ENCODE data around the gene KAZN. TPM values are rescaled to one million over a fixed set of nuclear protein-coding genes. Genes with fewer than 3 reads are reported as not detected.

The KAZN gene
- total and polyA plus RNA-seq, 3 donors from 2014 or later, result 12.1 to 14.6 (median 13.8) TPM

DNA sequence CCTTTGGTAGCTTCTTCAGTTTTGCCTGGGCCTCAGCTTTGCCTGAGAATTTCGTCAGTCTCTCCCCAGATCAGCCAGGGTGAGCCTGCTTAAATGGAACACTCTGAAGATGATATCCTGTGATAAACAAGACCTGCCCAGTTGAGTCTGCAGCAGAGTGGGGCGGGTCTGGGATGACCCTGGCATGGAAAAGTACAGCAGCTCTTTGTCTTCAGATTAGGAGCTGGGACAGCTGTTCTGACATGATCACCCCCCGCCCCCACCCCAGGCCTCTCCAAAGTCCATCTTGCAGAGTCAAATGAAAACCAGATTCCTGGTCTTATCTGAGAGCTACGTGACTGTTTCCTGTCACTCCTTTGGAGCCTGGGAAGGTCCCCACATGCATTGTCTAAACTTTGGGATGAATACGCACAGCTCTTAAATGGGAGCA is 552.9 kb downstream of the KAZN start:
- no peaks in the 10 kb centered on the region for H3K27me3 ChIP-seq
- peaks cover 9% of the 10 kb centered on the region for H3K4me1 ChIP-seq
- no peaks in the 10 kb centered on the region for H3K36me3 ChIP-seq (ENCODE audit: low read depth, missing control alignments)
- H3K4me3 ChIP-seq, result no peak overlapping the region
- DNase-seq, result no peak
- intact Hi-C loops (cut with DNase I; ENCODE audit: low total_unique reads), result loop anchor here (10.0 kb wide), 1 partner anchor 123 kb away; no protein-coding TSS in a partner anchor
- TF ChIP-seq, protein P1, sequence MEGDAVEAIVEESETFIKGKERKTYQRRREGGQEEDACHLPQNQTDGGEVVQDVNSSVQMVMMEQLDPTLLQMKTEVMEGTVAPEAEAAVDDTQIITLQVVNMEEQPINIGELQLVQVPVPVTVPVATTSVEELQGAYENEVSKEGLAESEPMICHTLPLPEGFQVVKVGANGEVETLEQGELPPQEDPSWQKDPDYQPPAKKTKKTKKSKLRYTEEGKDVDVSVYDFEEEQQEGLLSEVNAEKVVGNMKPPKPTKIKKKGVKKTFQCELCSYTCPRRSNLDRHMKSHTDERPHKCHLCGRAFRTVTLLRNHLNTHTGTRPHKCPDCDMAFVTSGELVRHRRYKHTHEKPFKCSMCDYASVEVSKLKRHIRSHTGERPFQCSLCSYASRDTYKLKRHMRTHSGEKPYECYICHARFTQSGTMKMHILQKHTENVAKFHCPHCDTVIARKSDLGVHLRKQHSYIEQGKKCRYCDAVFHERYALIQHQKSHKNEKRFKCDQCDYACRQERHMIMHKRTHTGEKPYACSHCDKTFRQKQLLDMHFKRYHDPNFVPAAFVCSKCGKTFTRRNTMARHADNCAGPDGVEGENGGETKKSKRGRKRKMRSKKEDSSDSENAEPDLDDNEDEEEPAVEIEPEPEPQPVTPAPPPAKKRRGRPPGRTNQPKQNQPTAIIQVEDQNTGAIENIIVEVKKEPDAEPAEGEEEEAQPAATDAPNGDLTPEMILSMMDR (IDR thresholded peaks at IDR 0.05), result no peak
- no peak for TF ChIP-seq POLR2A (IDR thresholded peaks at IDR 0.05)
- H3K27ac ChIP-seq, result no peak overlapping the region
- H3K9me3 ChIP-seq, result no peaks in the 10 kb centered on the region
- WGBS, 2 donors, result 52 to 64% methylated on average over 4 to 5 of the region's 5 CpGs

DNA sequence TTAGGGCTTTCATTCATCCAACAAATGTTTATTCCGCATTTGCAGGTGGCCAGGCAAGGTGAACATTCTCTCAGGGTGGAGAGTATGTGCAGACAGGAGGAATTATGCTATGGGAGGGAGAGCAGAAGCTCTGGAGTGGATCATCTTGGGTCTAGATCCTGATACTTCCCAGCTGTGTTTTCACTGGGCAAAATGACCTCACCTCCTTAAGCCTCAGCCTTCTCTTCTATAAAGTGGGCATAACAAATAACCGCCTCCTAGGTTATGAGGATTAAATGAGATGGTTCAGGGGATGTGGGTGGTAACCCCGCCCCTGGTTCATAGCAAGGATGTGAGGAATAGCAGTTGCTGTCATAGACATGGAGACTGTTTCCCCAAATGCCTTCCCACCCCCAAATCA is 553.4 kb downstream of the KAZN start:
- Histone ChIP-seq H3K9me3 (no peaks in the 10 kb centered on the region), H3K27ac (peak overlapping the region in 1 of 2 donors; percentile 74), H3K4me1 (peaks cover 14% of the 10 kb centered on the region), H3K36me3 (ENCODE audit: low read depth, missing control alignments) (no peaks in the 10 kb centered on the region), H3K27me3 (no peaks in the 10 kb centered on the region), H3K4me3 (no peak overlapping the region)
- no peak for TF ChIP-seq POLR2A (IDR thresholded peaks at IDR 0.05)
- TF ChIP-seq, protein P1 (IDR thresholded peaks at IDR 0.05), result no peak
- 52 to 66% methylated on average over 3 of the region's 3 CpGs for WGBS, 2 donors
- DNase-seq, result no peak
- intact Hi-C loops (cut with DNase I; ENCODE audit: low total_unique reads), result loop anchor here (10.0 kb wide), 1 partner anchor 123 kb away; no protein-coding TSS in a partner anchor

DNA sequence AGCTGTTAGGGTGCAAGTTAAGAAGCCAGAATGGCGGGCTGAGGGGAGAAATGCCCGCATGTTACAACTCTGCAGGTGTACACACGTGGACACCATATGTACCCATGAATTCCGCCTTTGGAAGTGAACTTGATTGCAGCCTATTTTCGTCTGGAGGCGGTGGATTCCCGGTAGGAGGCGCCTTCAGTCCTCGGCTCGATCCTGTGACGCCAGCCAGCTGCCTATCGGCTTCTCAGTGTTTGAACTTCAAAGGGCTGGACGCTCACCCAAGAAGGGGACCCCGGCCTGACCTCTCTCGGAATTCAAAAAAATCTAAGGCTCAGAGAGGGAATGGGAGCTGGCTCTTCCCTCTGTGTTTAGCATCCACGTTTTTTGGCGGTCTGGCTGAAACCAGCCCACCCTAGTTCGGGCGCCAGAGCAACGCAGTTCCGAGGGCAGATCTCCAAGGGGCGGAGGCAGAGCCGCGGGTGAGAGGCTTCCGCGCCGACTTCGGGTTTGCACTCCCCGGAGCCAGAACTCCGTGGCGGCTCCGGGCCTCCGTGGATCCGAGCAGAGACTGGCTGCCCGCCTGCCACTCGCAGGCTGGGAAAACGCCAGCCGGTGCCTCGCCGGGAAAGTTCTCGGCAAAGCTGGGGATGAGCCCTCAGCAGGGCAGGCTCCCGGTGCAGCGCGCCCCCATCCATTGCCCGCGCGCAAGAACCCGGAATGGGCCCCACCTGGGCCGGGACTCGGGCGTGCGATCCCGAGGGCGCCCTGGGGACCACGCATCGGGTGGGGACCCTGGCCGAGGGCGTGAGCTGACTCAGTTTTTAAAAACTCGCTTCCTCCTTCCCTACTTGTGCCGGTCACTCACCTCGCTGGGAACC is 554.1 kb downstream of the KAZN start:
- WGBS, 2 donors, result 0 to 1% methylated on average over 19 to 42 of the region's 61 CpGs
- TF ChIP-seq, protein P1 (IDR thresholded peaks at IDR 0.05), result peak; percentile 52 to 77 (median 52)
- TF ChIP-seq POLR2A (IDR thresholded peaks at IDR 0.05), result no peak
- Histone ChIP-seq H3K27me3 (no peaks in the 10 kb centered on the region), H3K36me3 (ENCODE audit: low read depth, missing control alignments) (no peaks in the 10 kb centered on the region), H3K27ac (peak overlapping the region; percentile 74 to 75), H3K4me1 (peaks cover 14% of the 10 kb centered on the region), H3K9me3 (no peaks in the 10 kb centered on the region), H3K4me3 (peak overlapping the region; percentile 64 to 74)
- intact Hi-C loops (cut with DNase I; ENCODE audit: low total_unique reads), result loop anchor here (10.0 kb wide), 1 partner anchor 122 kb away; no protein-coding TSS in a partner anchor
- DNase-seq, result peak; percentile 93

DNA sequence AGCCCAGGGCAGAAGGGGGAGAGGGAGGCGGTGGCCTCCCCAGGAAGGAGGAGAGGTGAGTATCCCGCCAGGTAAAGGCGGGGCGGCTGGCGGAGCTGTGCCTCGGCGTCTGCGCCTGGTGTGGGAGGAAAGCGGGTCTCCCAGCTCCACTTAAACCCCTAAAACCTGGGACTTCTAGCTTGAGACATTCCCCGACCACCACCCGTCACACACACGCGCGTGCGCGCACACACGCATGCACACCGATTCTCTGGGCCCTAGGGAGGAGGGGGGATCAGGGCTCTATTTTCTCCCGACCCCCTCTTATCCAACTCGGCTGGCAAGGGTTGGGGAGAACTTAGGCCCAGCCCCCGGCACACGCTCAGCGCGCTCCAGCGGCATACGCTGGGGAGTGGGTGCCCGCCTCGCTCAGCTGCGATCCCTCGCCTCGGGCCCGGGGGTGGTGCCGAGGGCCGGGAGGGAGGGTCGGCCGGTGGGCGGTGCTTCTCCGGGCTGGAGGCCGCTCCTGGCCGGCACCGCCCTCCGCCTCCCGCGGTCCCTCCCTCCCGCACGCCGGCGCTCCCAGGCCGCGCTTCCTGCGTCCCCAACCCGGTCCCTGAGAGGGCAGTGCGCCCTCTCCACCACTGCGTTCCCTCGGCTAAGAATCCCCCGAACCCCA is 554.8 kb downstream of the KAZN start, which contains the start of gene TMEM51:
Gene TMEM51, plus strand, starts transcription at position 564 of the 658 bp plus-strand sequence. CDS start 61,341 bp downstream, outside the sequence.
- H3K4me1 ChIP-seq, result peaks cover 14% of the 10 kb centered on the region
- H3K27ac ChIP-seq, result peak within 1 kb of the TSS; percentile 74 to 75
- no peaks in the 10 kb centered on the region for H3K9me3 ChIP-seq
- H3K36me3 ChIP-seq (ENCODE audit: low read depth, missing control alignments), result no peaks in the 10 kb centered on the region
- peak; percentile 61 for DNase-seq
- peak within 1 kb of the TSS; percentile 64 to 74 for H3K4me3 ChIP-seq
- intact Hi-C loops (cut with DNase I; ENCODE audit: low total_unique reads), result loop anchor here (10.0 kb wide), 1 partner anchor 121 kb away; no protein-coding TSS in a partner anchor
- TF ChIP-seq, protein P1 (IDR thresholded peaks at IDR 0.05), result no peak
- no peak for TF ChIP-seq POLR2A (IDR thresholded peaks at IDR 0.05)
- H3K27me3 ChIP-seq, result no peaks in the 10 kb centered on the region
- WGBS, 2 donors, result 0% methylated on average over 24 to 27 of the region's 56 CpGs

Data from testis (tissue), 3 donors.